H9 (cell line): Measurements from ENCODE around the gene SIRT7. TPM values are rescaled to one million over a fixed set of nuclear protein-coding genes. Genes with fewer than 3 reads are reported as not detected.

Source experiments
- DNase-seq: peaks from one replicate; pipeline ENCODE4 v3.0.0-alpha.2; 2017
- H2AFZ ChIP-seq: one replicate; pipeline ENCODE4 v1.6.1; 2013; ENCODE audit warnings: mild to moderate bottlenecking, low read length, control low read depth, moderate library complexity
- H2AK5ac ChIP-seq: 2 replicates; pipeline ENCODE4 v1.6.1; 2013; ENCODE audit warnings: low read length, control low read depth, mixed read lengths; ENCODE audit not compliant: insufficient read length
- H2BK120ac ChIP-seq: one replicate; pipeline ENCODE4 v1.6.1; 2013; ENCODE audit warnings: low read depth, mild to moderate bottlenecking, low read length, control low read depth, inconsistent platforms; ENCODE audit not compliant: poor library complexity, severe bottlenecking
- H2BK12ac ChIP-seq: 2 replicates; pipeline ENCODE4 v1.6.1; 2013; ENCODE audit warnings: low read length, control low read depth, mixed read lengths, low read depth; ENCODE audit not compliant: insufficient read length
- H2BK15ac ChIP-seq: 2 replicates; pipeline ENCODE4 v1.6.1; 2013; ENCODE audit warnings: low read depth, low read length, control low read depth
- H2BK20ac ChIP-seq: one replicate; pipeline ENCODE4 v1.6.1; 2013; ENCODE audit warnings: low read depth, mild to moderate bottlenecking, low read length, control low read depth, inconsistent platforms; ENCODE audit not compliant: poor library complexity, severe bottlenecking
- H2BK5ac ChIP-seq: 2 replicates; pipeline ENCODE4 v1.6.1; 2013; ENCODE audit warnings: low read length, control low read depth, mixed read lengths; ENCODE audit not compliant: insufficient read length
- H3K14ac ChIP-seq: 2 replicates; pipeline ENCODE4 v1.6.1; 2013; ENCODE audit warnings: low read length, control low read depth; ENCODE audit not compliant: insufficient read depth
- H3K18ac ChIP-seq: 2 replicates; pipeline ENCODE4 v1.6.1; 2013; ENCODE audit warnings: low read depth, mild to moderate bottlenecking, mixed read lengths, low read length, control low read depth; ENCODE audit not compliant: insufficient read length
- H3K23ac ChIP-seq: 2 replicates; pipeline ENCODE4 v1.6.1; 2013; ENCODE audit warnings: low read length, control low read depth, mixed read lengths, low read depth; ENCODE audit not compliant: insufficient read length
- H3K23me2 ChIP-seq: 2 replicates; pipeline ENCODE4 v1.6.1; 2013; ENCODE audit warnings: low read depth, mild to moderate bottlenecking, mixed read lengths, low read length, control low read depth; ENCODE audit not compliant: insufficient read length, poor library complexity, severe bottlenecking
- H3K27ac ChIP-seq: 2 replicates; pipeline ENCODE4 v1.5.1; 2013; ENCODE audit warnings: low read length, control low read depth, mixed read lengths, low read depth; ENCODE audit not compliant: insufficient read length
- H3K27me3 ChIP-seq: 2 replicates; pipeline ENCODE4 v1.6.1; 2013; ENCODE audit warnings: low read length, control low read depth, inconsistent platforms; ENCODE audit not compliant: insufficient read depth
- H3K4ac ChIP-seq: 2 replicates; pipeline ENCODE4 v1.6.1; 2013; ENCODE audit warnings: low read depth, mild to moderate bottlenecking, control low read depth, inconsistent platforms, low read length, moderate library complexity
- H3K4me1 ChIP-seq: 2 replicates; pipeline ENCODE4 v1.6.1; 2013; ENCODE audit warnings: low read length, control low read depth, inconsistent platforms; ENCODE audit not compliant: insufficient read depth
- H3K4me2 ChIP-seq: 2 replicates; pipeline ENCODE4 v1.6.1; 2013; ENCODE audit warnings: low read length, control low read depth, mixed read lengths; ENCODE audit not compliant: insufficient read length, insufficient read depth
- H3K56ac ChIP-seq: 2 replicates; pipeline ENCODE4 v1.6.1; 2013; ENCODE audit warnings: low read depth, mild to moderate bottlenecking, mixed read lengths, low read length, control low read depth; ENCODE audit not compliant: insufficient read length
- H3K79me1 ChIP-seq: 2 replicates; pipeline ENCODE4 v1.6.1; 2013; ENCODE audit warnings: low read depth, mild to moderate bottlenecking, moderate library complexity, low read length, control low read depth, inconsistent platforms; ENCODE audit not compliant: insufficient read depth, poor library complexity, severe bottlenecking
- H3K79me2 ChIP-seq: 2 replicates; pipeline ENCODE4 v1.6.1; 2013; ENCODE audit warnings: low read length, control low read depth, inconsistent platforms; ENCODE audit not compliant: insufficient read depth
- H3K9ac ChIP-seq: 2 replicates; pipeline ENCODE4 v1.6.1; 2013; ENCODE audit warnings: low read length, control low read depth, mixed read lengths; ENCODE audit not compliant: insufficient read length; ENCODE audit errors: extremely low read depth
- H3K9me3 ChIP-seq: one replicate; pipeline ENCODE4 v1.6.1; 2013; ENCODE audit warnings: low read depth, low read length, inconsistent platforms; ENCODE audit not compliant: control insufficient read depth
- H3T11ph ChIP-seq: one replicate; pipeline ENCODE4 v1.6.1; 2013; ENCODE audit warnings: mild to moderate bottlenecking, low read length, control low read depth, inconsistent platforms
- H4K20me1 ChIP-seq: one replicate; pipeline ENCODE4 v1.6.1; 2013; ENCODE audit not compliant: control insufficient read depth, insufficient read length, insufficient read depth
- H4K5ac ChIP-seq: 2 replicates; pipeline ENCODE4 v1.6.1; 2013; ENCODE audit warnings: low read depth, mild to moderate bottlenecking, mixed read lengths, low read length, control low read depth; ENCODE audit not compliant: insufficient read length
- H4K8ac ChIP-seq: replicated peaks from 2 replicates; pipeline ENCODE4 v1.6.1; 2013; ENCODE audit warnings: low read length, control low read depth, mixed read lengths, low read depth; ENCODE audit not compliant: insufficient read length
- H4K91ac ChIP-seq: 2 replicates; pipeline ENCODE4 v1.6.1; 2013; ENCODE audit warnings: low read depth, mild to moderate bottlenecking, moderate library complexity, mixed read lengths, low read length, control low read depth; ENCODE audit not compliant: insufficient read length
- H3K27ac Mint-ChIP-seq, 3 experiments: 2 replicates in 2 of 3; 3 replicates in 1 of 3; pipeline ENCODE4 v1.8.0; 2020 to 2021; ENCODE audit warnings: mixed read lengths in 3 of 3, mild to moderate bottlenecking in 1 of 3, moderate library complexity in 1 of 3
- H3K27me3 Mint-ChIP-seq: 2 replicates; pipeline ENCODE4 v1.8.0; 2021; ENCODE audit warnings: low read depth, mild to moderate bottlenecking, moderate library complexity, mixed read lengths
- H3K36me3 Mint-ChIP-seq, 3 experiments: 2 replicates in 2 of 3; 3 replicates in 1 of 3; pipeline ENCODE4 v1.8.0; 2020 to 2021; ENCODE audit warnings: low read depth in 3 of 3, mixed read lengths in 3 of 3; ENCODE audit not compliant: insufficient read depth in 1 of 3
- H3K4me1 Mint-ChIP-seq, 2 experiments: 2 replicates each; pipeline ENCODE4 v1.8.0; 2020; ENCODE audit warnings: mixed read lengths in 2 of 2
- H3K4me3 Mint-ChIP-seq, 2 experiments: 2 replicates in 1 of 2; 3 replicates in 1 of 2; pipeline ENCODE4 v1.8.0; 2020 to 2021; ENCODE audit warnings: mild to moderate bottlenecking in 2 of 2, mixed read lengths in 2 of 2, moderate library complexity in 1 of 2
- H3K9me3 Mint-ChIP-seq, 2 experiments: 2 replicates in 1 of 2; 3 replicates in 1 of 2; pipeline ENCODE4 v1.8.0; 2020; ENCODE audit warnings: mild to moderate bottlenecking in 2 of 2, mixed read lengths in 2 of 2, moderate library complexity in 1 of 2
- WGBS: extraction: QIAGEN DNeasy Blood & Tissue Kit; methylation state at CpG from one replicate; pipeline ENCODE4 v1.1.7; 2013; ENCODE audit warnings: missing lambda C conversion rate, low lambda C conversion rate, mixed read lengths; ENCODE audit not compliant: insufficient read length; ENCODE audit errors: extremely low coverage; 5-methylcytosine and 5-hydroxymethylcytosine counted together
- total RNA-seq: library from RNA; stranded (reverse); gene quantifications from 2 replicates; pipeline ENCODE4 v1.2.1, GENCODE V29; 2021
- TF ChIP-seq, protein P1 (sequence below): fragments of 200-600 bp; sonication (generic); conservative IDR thresholded peaks from 3 replicates; pipeline ENCODE4 v1.8.0; 2021; ENCODE audit warnings: antibody characterized with exemption, mild to moderate bottlenecking

SIRT7 gene
- total RNA-seq, 1 experiment from 2014 or later, result 29.7 TPM

DNA sequence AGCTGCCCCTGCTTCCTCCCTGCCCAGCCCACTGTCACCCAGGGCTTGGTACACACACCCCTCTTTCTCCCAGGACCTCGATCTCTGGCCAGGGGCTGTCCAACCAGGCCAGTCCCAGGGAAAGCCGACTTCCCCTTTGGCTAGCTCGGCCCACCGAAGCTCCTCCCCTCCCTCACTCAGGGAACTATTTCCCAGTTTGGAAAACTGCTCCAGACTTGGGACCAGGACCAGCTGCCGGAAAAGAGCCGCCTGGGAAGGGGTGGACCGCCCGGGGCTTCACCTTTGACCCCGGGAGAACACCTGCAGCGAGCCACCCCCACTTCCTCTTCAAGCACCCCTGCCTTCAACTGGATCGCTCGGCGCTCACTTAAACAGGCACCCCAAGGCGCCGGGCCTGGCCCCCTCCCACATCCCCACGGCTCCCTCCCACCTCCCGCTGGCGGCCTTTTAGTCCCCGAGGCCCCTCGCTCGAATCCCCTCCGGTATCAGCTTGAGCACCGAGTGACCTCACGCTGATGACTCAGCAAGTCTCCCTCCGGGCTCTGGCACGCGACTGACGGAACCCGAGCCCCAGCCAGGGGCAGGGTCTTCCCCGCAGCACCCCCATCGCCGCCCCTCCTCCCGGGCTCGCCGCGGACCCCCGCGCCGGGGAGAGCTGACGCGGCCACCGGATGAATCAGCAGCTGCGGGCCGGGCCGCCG is 8.6 kb upstream of the SIRT7 start:
- Histone ChIP-seq H3K27me3 (no peaks in the 10 kb centered on the region; the same call in 1 of the 2 replicates), H3K4me1 (peaks cover 3% of the 10 kb centered on the region; the same call in 1 of the 2 replicates), H3K14ac (no peak overlapping the region), H3T11ph (no peak overlapping the region), H3K9ac (no peak overlapping the region), H2AK5ac (no peak overlapping the region), H3K18ac (no peak overlapping the region), H4K20me1 (no peaks in the 10 kb centered on the region), H3K23me2 (peaks cover 11% of the 10 kb centered on the region), H3K27ac (no peak overlapping the region), H3K4me2 (peak overlapping the region; percentile 15), H2BK20ac (no peak overlapping the region), H2BK120ac (no peak overlapping the region), H3K23ac (no peak overlapping the region), H4K8ac (no peak overlapping the region), H3K79me2 (peaks cover 21% of the 10 kb centered on the region; the same call in 1 of the 2 replicates), H4K91ac (no peak overlapping the region), H3K9me3 (no peaks in the 10 kb centered on the region), H4K5ac (no peak overlapping the region), H3K56ac (no peak overlapping the region), H3K79me1 (peaks cover 5% of the 10 kb centered on the region), H2AFZ (no peak overlapping the region), H2BK15ac (no peak overlapping the region), H3K4ac (no peak overlapping the region), H2BK5ac (no peak overlapping the region), H2BK12ac (no peak overlapping the region)
- Mint-ChIP-seq H3K27ac (peak overlapping the region; percentile 31 to 96 (median 86); a peak in 4 of 7 replicates), H3K36me3 (peaks cover 5 to 13% (median 8%) of the 10 kb centered on the region in 3 experiments; a peak in 6 of 7 replicates), H3K4me1 (peaks cover 32 to 38% of the 10 kb centered on the region in 2 experiments), H3K4me3 (peak overlapping the region; percentile 79 to 85), H3K27me3 (peaks cover 19% of the 10 kb centered on the region), H3K9me3 (no peaks in the 10 kb centered on the region)
- peak; percentile 77 for DNase-seq
- TF ChIP-seq, protein P1, sequence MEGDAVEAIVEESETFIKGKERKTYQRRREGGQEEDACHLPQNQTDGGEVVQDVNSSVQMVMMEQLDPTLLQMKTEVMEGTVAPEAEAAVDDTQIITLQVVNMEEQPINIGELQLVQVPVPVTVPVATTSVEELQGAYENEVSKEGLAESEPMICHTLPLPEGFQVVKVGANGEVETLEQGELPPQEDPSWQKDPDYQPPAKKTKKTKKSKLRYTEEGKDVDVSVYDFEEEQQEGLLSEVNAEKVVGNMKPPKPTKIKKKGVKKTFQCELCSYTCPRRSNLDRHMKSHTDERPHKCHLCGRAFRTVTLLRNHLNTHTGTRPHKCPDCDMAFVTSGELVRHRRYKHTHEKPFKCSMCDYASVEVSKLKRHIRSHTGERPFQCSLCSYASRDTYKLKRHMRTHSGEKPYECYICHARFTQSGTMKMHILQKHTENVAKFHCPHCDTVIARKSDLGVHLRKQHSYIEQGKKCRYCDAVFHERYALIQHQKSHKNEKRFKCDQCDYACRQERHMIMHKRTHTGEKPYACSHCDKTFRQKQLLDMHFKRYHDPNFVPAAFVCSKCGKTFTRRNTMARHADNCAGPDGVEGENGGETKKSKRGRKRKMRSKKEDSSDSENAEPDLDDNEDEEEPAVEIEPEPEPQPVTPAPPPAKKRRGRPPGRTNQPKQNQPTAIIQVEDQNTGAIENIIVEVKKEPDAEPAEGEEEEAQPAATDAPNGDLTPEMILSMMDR, result no peak
- WGBS, result no CpG with 5 or more reads among the region's 46 CpGs
